GM12878 (cell line): ENCODE data around the gene APBA1. TPM values are rescaled to one million over a fixed set of nuclear protein-coding genes. Genes with fewer than 3 reads are reported as not detected.

ENCODE experiments used
- ATAC-seq: fragments of 200-7000 bp; cut with Tn5 transposase; 3 replicates; pipeline ENCODE4 v1.9.1; 2020; ENCODE audit warnings: mild to moderate bottlenecking, moderate library complexity
- BruUV-seq: library from RNA; stranded (reverse); fragments of 400-500 nt; replicated peaks from 2 replicates; lab custom pipeline; 2021; lab: Mats Ljungman, UMichigan
- CTCF ChIA-PET: fragments of 300-600 bp; sonication (Branson Sonifier 250); formaldehyde crosslinking; extraction: SDS; loops from one replicate; lab custom pipeline; 2021; ENCODE audit warnings: inconsistent platforms; lab: Yijun Ruan, JAX
- POLR2A ChIA-PET: fragments of 350-600 bp; formaldehyde crosslinking; extraction: SDS; loops from one replicate; lab custom pipeline; 2021; ENCODE audit warnings: inconsistent platforms; lab: Charles Lee
- RAD21 ChIA-PET: fragments of 300-600 bp; sonication (Branson Sonifier 250); formaldehyde crosslinking; loops from one replicate; lab custom pipeline; 2023; ENCODE audit warnings: antibody characterized with exemption; ENCODE audit not compliant: unreplicated experiment; lab: Charles Lee
- SMC1A ChIA-PET: fragments of 300-600 bp; sonication (Branson Sonifier 250); formaldehyde crosslinking; loops from one replicate; lab custom pipeline; 2023; ENCODE audit not compliant: unreplicated experiment, uncharacterized antibody; lab: Charles Lee
- DNase-seq: peaks from one replicate; pipeline ENCODE4 v3.0.0-alpha.2; 2011; ENCODE audit warnings: low read depth, low spot score
- FAIRE-seq: peaks from 3 replicates; lab custom pipeline; 2011; peaks lifted over from hg19 to GRCh38; lab: Jason Lieb, UNC
- H2AFZ ChIP-seq: 2 replicates; pipeline ENCODE4 v1.6.0; 2011; ENCODE audit warnings: low read depth, low read length, control low read depth; ENCODE audit not compliant: control insufficient read depth
- H3K27ac ChIP-seq: 2 replicates; pipeline ENCODE4 v1.5.1; 2011; ENCODE audit warnings: control low read depth; ENCODE audit not compliant: control insufficient read depth, insufficient read depth
- H3K27me3 ChIP-seq, 2 experiments: replicated peaks in 1 of 2; 2 replicates each; pipeline versions ENCODE4 v1.6.0 to v1.6.1; 2011; ENCODE audit warnings: low read length in 1 of 2; ENCODE audit not compliant: control insufficient read depth in 2 of 2, insufficient read depth in 2 of 2
- H3K36me3 ChIP-seq, 2 experiments: 2 replicates each; pipeline ENCODE4 v1.5.1; 2011; ENCODE audit warnings: low read length in 1 of 2; ENCODE audit not compliant: control insufficient read depth in 2 of 2, insufficient read depth in 2 of 2
- H3K4me1 ChIP-seq: 2 replicates; pipeline ENCODE4 v1.6.1; 2011; ENCODE audit warnings: mild to moderate bottlenecking, low read length, moderate library complexity, mixed read lengths; ENCODE audit not compliant: control insufficient read depth, insufficient read depth
- H3K4me2 ChIP-seq: 2 replicates; pipeline ENCODE4 v1.6.0; 2011; ENCODE audit warnings: control low read depth; ENCODE audit not compliant: control insufficient read depth, insufficient read depth
- H3K4me3 ChIP-seq: fragments of 200-600 bp; sonication (generic); 2 replicates; pipeline ENCODE4 v1.5.1; 2016
- H3K79me2 ChIP-seq: 2 replicates; pipeline ENCODE4 v1.6.0; 2011; ENCODE audit warnings: low read length; ENCODE audit not compliant: control insufficient read depth, insufficient read depth
- H3K9ac ChIP-seq: 2 replicates; pipeline ENCODE4 v1.8.0; 2011; ENCODE audit warnings: low read length, control low read depth, mixed read lengths; ENCODE audit not compliant: control insufficient read depth, insufficient read depth
- H3K9me3 ChIP-seq: replicated peaks from 3 replicates; pipeline ENCODE4 v1.5.1; 2011; ENCODE audit warnings: mild to moderate bottlenecking, low read length; ENCODE audit not compliant: control insufficient read depth, insufficient read depth
- H4K20me1 ChIP-seq: 2 replicates; pipeline ENCODE4 v1.6.0; 2011; ENCODE audit not compliant: control insufficient read depth, insufficient read depth
- CBX3 ChIP-seq: fragments of 200-600 bp; sonication (generic); IDR thresholded peaks from 2 replicates; pipeline ENCODE4 v1.6.1; 2016; ENCODE audit warnings: low read depth, borderline replicate concordance
- CREB1 ChIP-seq: IDR thresholded peaks from 2 replicates; pipeline ENCODE4 v1.6.1; 2012; ENCODE audit warnings: low read depth, mild to moderate bottlenecking, inconsistent platforms
- ELK1 ChIP-seq: IDR thresholded peaks from 2 replicates; pipeline ENCODE4 v1.6.1; 2012; ENCODE audit warnings: low read depth, low read length, improper control_type of control experiment
- MEF2A ChIP-seq: IDR thresholded peaks from 2 replicates; pipeline ENCODE4 v1.6.1; 2011; ENCODE audit warnings: low read depth, mild to moderate bottlenecking, low read length, moderate library complexity; ENCODE audit not compliant: insufficient read depth
- NFYB ChIP-seq: IDR thresholded peaks from 2 replicates; pipeline ENCODE4 v1.6.1; 2011; ENCODE audit warnings: low read depth, mild to moderate bottlenecking, low read length, improper control_type of control experiment, moderate library complexity; ENCODE audit not compliant: insufficient read depth
- PKNOX1 ChIP-seq: fragments of 450-650 bp; IDR thresholded peaks from 2 replicates; pipeline ENCODE4 v1.6.1; 2016; ENCODE audit warnings: mild to moderate bottlenecking
- RB1 ChIP-seq: fragments of 450-650 bp; formaldehyde crosslinking; IDR thresholded peaks from 2 replicates; pipeline ENCODE4 v1.6.1; 2017; ENCODE audit warnings: mild to moderate bottlenecking, borderline replicate concordance
- SMAD1 ChIP-seq: fragments of 450-650 bp; IDR thresholded peaks from 2 replicates; pipeline ENCODE4 v1.6.1; 2018; ENCODE audit warnings: mild to moderate bottlenecking, low read depth; ENCODE audit not compliant: partially characterized antibody
- STAT3 ChIP-seq: IDR thresholded peaks from 2 replicates; pipeline ENCODE4 v1.6.1; 2011; ENCODE audit warnings: low read depth, low read length, improper control_type of control experiment
- SUZ12 ChIP-seq: fragments of 200-600 bp; sonication (generic); IDR thresholded peaks from one replicate; pipeline ENCODE4 v1.6.1; 2018; ENCODE audit warnings: antibody characterized with exemption, mild to moderate bottlenecking; ENCODE audit not compliant: unreplicated experiment
- ZSCAN29 ChIP-seq: fragments of 450-650 bp; IDR thresholded peaks from 2 replicates; pipeline ENCODE4 v1.6.1; 2017; ENCODE audit warnings: mild to moderate bottlenecking, moderate library complexity
- WGBS: methylation state at CpG from one replicate; pipeline ENCODE4 v1.1.6; 2016; ENCODE audit warnings: low lambda C conversion rate; ENCODE audit not compliant: insufficient replicate concordance, insufficient coverage; ENCODE audit errors: missing lambda C conversion rate; 5-methylcytosine and 5-hydroxymethylcytosine counted together
- in situ Hi-C: fragments of 300-500 bp; cut with MboI; formaldehyde crosslinking; loops from 9 replicates; pipeline ENCODE4 v1.14.3; 2018; ENCODE audit warnings: mixed read lengths
- intact Hi-C: fragments of 100-400 bp; cut with micrococcal nuclease; formaldehyde crosslinking; loops from one replicate; pipeline ENCODE4 v1.14.2; 2022; ENCODE audit not compliant: unreplicated experiment
- polyA plus RNA-seq, 11 experiments: library from polyadenylated mRNA; depleted of rRNA in 4 of 11; unstranded in 6 of 11; stranded (reverse) in 5 of 11; fragments of >200 nt; fragmentation: Nextera tagmentation in 4 of 11; fragmentation: Illumina TruSeq in 1 of 11; extraction: Ambion mirVana in 4 of 11; extraction: Trizol in 1 of 11; gene quantifications; 1 replicate in 1 of 11; 2 replicates in 10 of 11; pipeline versions ENCODE4 v1.2.1 to v1.2.3, GENCODE V29; 2011 to 2016; ENCODE audit warnings: inconsistent platforms in 2 of 11, missing spikeins in 2 of 11, low read depth in 1 of 11
- total RNA-seq, 4 experiments: library from RNA; depleted of rRNA in 3 of 4; stranded (reverse); fragments of >200 nt in 3 of 4; fragmentation: Illumina TruSeq in 1 of 4; extraction: Trizol in 1 of 4; gene quantifications; 2 replicates each; pipeline versions ENCODE4 v1.2.1 to v1.2.3, GENCODE V29; 2013 to 2021
- TF ChIP-seq, protein P1 (sequence below): fragments of 150-350 bp; IDR thresholded peaks from 2 replicates; pipeline ENCODE4 v1.6.1; 2016; ENCODE audit warnings: low read depth, low read length

Gene APBA1
- total and polyA plus RNA-seq, 10 of the 15 experiments (the other 5 are each of a cell fraction or from before 2014, with no cell fraction given) = 0.01 to 1.3 (median 0.05) TPM; not detected in 7

DNA sequence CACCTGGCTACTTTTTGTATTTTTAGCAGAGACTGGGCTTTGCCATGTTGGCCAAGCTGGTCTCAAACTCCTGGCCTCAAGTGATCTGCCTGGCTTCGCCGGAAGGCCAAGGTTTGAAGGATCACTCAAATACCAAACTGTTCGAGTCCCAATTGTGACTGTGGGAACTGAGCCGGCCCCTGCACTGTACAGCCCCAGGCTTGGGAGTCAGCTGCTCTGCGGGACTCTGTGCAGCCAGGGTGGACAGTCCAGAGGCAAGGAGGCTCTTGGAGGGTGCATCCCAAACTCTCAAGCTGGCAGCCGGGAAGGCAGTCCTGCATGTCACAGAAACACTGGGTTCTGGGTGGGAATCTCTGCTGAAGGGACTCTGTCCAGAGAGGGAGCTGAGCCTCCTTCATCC is 238.2 kb downstream of the APBA1 start:
- Histone ChIP-seq H3K27me3 (no peaks in the 10 kb centered on the region), H3K4me1 (no peaks in the 10 kb centered on the region), H2AFZ (no peak overlapping the region), H3K36me3 (no peaks in the 10 kb centered on the region), H3K27ac (no peak overlapping the region), H3K9ac (no peak overlapping the region), H3K4me3 (no peak overlapping the region), H3K9me3 (no peaks in the 10 kb centered on the region), H3K4me2 (no peak overlapping the region), H3K79me2 (no peaks in the 10 kb centered on the region), H4K20me1 (no peaks in the 10 kb centered on the region)
- WGBS = 51% methylated on average over 6 of the region's 6 CpGs
- FAIRE-seq (no peak), DNase-seq (no peak), ATAC-seq (no peak)
- ChIA-PET SMC1A (no interaction called here), CTCF (no interaction called here), RAD21 (no interaction called here), POLR2A (no interaction called here)
- no peak for TF ChIP-seq PKNOX1
- no peak for TF ChIP-seq ELK1
- no peak for TF ChIP-seq MEF2A
- TF ChIP-seq ZSCAN29 = no peak
- TF ChIP-seq NFYB = no peak
- no peak for TF ChIP-seq STAT3
- no peak for TF ChIP-seq SMAD1
- TF ChIP-seq, protein P1, sequence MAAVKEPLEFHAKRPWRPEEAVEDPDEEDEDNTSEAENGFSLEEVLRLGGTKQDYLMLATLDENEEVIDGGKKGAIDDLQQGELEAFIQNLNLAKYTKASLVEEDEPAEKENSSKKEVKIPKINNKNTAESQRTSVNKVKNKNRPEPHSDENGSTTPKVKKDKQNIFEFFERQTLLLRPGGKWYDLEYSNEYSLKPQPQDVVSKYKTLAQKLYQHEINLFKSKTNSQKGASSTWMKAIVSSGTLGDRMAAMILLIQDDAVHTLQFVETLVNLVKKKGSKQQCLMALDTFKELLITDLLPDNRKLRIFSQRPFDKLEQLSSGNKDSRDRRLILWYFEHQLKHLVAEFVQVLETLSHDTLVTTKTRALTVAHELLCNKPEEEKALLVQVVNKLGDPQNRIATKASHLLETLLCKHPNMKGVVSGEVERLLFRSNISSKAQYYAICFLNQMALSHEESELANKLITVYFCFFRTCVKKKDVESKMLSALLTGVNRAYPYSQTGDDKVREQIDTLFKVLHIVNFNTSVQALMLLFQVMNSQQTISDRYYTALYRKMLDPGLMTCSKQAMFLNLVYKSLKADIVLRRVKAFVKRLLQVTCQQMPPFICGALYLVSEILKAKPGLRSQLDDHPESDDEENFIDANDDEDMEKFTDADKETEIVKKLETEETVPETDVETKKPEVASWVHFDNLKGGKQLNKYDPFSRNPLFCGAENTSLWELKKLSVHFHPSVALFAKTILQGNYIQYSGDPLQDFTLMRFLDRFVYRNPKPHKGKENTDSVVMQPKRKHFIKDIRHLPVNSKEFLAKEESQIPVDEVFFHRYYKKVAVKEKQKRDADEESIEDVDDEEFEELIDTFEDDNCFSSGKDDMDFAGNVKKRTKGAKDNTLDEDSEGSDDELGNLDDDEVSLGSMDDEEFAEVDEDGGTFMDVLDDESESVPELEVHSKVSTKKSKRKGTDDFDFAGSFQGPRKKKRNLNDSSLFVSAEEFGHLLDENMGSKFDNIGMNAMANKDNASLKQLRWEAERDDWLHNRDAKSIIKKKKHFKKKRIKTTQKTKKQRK = no peak
- no peak for TF ChIP-seq CBX3
- TF ChIP-seq RB1 = no peak
- no peak for TF ChIP-seq SUZ12
- TF ChIP-seq CREB1 = no peak
- intact Hi-C loops (no loop called here), in situ Hi-C loops (no loop called here)
- no TSS peak for BruUV-seq
